Fibroblast of peridontal ligament (primary cell): ENCODE measurements around the gene TBC1D8.
"Not testable (repeated sequence)": the region's sequence is repeated elsewhere in the genome, so short reads cannot be mapped to it uniquely, and the experiment has no call there.

Experiments
- DNase-seq: peaks from one replicate; pipeline ENCODE4 v3.0.0-alpha.2; 2010; ENCODE audit errors: extremely low read depth

Gene TBC1D8

GRCh38 chr2:101064125-101064502 lies 87.1 kb downstream of the TBC1D8 start:
- no peak for DNase-seq

- DNase-seq, result peak; percentile 98
These were observed 87.6 kb downstream of the TBC1D8 start for GRCh38 chr2:101063352-101064124.

DNA sequence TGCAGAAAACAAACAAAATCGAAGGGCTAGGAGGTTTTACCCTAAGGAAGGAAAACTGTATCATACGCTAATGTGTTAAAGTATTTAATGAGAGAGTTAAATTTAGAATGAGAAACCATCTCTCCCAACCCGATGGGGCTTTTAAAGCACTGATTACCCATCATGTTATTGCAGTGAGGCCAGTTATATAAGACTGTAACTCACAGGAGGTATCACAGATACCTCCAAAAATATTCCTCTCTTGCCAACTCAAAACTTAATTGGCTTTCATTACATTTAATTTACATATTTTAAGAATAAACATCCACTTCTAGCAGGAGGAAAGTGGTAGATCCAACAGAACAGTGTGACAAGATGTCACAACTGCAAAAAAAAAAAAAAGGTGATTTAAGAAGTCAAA lies 92.8 kb downstream of the TBC1D8 start:
- DNase-seq, result no peak

GRCh38 chr2:101057051-101057933 lies 93.9 kb downstream of the TBC1D8 start:
- no peak for DNase-seq

DNA sequence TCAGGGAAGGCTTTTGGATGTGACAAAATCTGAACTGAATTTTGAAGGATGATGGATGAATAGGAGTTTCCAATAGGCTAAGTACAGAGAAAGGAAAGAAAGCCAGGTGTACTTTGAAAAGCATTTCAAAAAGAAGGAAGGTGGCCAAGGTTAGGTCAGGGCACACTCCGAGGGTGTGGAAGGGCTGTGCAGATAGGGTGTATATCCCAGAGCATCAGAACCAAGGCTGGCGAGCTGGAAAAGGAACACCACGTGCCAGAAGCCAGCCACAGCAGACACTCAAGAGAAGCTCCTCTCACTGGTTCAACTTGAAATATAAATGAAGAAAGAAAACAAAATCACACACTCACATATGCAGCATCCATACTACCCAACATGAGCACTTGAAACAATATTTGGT lies 98.1 kb downstream of the TBC1D8 start:
- DNase-seq, result no peak

DNA sequence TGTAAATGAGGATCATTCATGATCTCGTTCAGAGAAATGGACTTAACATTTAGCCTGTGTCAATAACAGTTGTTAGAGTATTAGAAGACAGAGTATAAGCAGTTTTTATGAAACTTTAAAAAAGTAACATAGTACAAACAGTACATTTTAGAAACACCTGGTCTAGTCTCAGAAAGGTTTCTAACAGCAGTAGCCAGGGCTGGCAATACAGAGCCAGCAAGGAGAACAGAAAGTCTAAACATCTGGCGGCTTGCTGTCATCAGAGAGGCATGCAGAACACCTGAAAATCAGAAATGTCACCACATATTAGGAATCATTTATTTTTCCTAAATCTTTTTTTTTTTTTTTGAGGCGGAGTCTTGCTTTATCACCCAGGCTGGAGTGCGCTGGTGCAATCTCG lies 99.0 kb downstream of the TBC1D8 start:
- DNase-seq, result no peak

DNA sequence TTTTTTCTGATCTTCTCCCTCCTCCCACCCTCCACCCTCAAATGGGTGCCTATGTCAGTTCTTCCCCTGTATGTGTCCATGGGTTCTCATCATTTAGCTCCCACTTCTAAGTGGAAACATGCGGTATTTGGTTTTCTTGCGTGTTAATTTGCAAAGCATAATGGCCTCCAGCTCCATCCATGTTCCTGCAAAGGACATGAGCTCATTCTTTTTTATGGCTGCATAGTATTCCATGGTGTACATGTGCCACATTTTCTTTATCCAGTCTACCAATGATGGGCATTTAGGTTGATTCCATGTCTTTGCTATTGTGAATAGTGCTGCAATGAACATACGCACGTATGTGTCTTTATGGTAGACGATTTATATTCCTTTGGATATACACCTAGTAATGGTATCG lies 100.3 kb downstream of the TBC1D8 start:
- DNase-seq, result not testable (repeated sequence)

- no peak for DNase-seq
These were observed 102.4 kb downstream of the TBC1D8 start for GRCh38 chr2:101048756-101049155.

DNA sequence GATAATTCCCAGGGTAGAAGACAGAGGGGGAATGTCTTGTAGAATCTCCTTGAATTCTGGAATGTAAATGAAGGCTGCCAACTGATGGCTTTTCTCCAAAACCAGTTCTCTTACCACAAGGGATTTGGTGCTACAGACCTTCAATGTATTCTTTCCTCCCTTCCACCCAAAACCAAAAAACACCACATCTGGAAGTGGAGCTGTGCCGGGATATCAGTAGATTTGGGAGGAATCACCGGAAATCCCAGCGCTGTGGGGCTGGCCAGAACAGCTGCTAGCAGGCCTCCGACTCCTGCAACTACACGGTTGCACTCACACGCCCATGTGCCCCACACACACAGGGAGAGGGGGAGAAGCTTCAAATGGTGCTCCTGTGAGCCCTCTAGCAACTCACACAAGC lies 103.4 kb downstream of the TBC1D8 start:
- peak; percentile 70 for DNase-seq

DNA sequence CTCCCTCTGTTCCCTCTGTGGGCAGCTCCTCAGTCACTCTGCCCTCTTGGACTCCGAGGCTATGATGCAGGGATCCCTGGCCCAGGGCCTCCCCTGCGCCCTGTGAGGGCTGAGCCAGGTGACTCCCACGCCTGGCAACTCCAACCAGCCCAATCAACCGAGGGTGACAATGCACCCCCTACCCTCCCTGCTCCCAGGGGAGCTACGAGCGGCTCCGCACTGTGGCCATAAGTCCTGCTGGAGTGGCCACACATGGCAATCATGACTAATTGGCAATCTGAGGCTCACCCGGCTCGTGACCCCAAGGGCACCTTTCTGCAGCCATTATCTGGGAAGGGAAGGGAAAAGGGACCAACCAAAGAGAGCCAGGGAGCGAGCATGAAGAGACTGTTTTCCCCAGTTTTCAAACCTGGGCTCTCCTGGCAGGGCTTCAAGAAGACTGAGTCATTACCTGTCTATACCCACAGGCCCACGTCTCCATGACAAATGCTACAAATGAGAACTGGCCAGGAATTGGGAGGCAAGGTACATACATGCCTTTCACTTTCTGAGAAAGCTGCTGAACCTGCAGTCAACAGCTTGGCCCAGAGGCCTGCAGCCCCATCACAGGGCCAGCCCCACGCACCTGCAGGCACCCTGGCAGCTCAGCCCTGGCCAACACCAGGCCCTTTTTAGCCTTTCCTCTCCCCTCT lies 104.0 kb downstream of the TBC1D8 start:
- no peak for DNase-seq

GRCh38 chr2:101045330-101045729 lies 105.9 kb downstream of the TBC1D8 start:
- no peak for DNase-seq

- DNase-seq, result peak; percentile 70
These were observed 109.8 kb downstream of the TBC1D8 start for GRCh38 chr2:101041413-101041812.

GRCh38 chr2:101040761-101041160 lies 110.4 kb downstream of the TBC1D8 start:
- peak; percentile 22 for DNase-seq

- no peak for DNase-seq
These were observed 111.1 kb downstream of the TBC1D8 start for GRCh38 chr2:101040072-101040471.

- no peak for DNase-seq
These were observed 112.5 kb downstream of the TBC1D8 start for GRCh38 chr2:101038455-101039255.

- DNase-seq, result no peak
These were observed 113.9 kb downstream of the TBC1D8 start for GRCh38 chr2:101037161-101037755.

DNA sequence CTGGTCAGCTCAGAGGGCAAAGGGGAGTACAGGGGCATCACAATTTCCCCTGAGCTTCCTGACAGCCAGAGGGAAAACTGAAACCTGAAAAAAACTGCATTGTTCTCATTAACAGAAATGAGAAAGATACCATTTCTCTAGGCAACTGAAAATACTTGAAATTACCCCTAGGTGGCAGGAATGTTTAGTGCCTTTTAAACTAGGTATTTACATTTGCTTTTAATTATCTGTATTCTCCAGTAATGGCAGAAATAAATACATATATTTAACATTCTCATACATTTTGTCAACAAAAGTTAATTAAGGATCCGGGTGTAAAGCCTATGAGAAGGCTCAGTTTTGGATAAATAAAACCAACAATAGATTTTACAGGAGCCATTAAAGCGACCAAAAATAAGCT lies 114.6 kb downstream of the TBC1D8 start:
- DNase-seq, result peak; percentile 72

DNA sequence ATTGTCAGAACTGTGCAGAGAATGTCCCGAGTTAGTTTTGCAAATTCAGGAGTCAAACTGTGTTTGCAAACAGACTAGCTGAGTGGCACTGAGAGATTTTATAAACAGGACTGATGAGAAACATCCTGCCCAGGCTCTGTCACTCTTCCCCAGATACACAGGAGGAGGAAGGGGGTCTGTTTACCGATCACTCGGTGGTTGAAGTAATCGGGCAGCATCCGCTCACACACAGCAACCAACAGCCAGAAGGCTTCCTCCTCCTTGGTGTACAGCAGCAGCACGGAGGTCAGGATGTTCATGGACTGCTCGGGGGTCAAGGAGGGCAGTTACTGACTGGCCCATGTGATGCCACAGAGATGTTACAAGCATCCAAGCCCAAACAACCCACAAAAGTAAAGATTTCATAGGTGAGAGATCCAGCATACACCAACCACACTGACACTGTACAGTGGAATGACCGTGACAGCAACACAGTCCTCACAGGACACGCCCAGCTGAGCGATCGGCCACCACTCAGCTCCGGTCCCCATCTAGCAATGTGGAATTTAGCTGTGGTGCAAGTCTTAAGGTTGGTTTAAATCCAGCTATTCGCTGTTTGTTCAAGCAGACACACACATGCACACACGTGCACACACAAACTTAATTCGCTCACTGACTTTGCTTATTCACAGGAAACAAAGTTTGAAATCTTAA lies 119.0 kb downstream of the TBC1D8 start:
- DNase-seq, result no peak

- DNase-seq, result no peak
These were observed 120.2 kb downstream of the TBC1D8 start for GRCh38 chr2:101030866-101031554.

- DNase-seq, result no peak
These were observed 123.3 kb downstream of the TBC1D8 start for GRCh38 chr2:101027852-101028251.
